ENCODE results near the gene EXOC1. TPM values are rescaled to one million over a fixed set of nuclear protein-coding genes. Genes with fewer than 3 reads are reported as not detected.

Gene EXOC1
- total and polyA plus RNA-seq, 2 donors (not counting 1 experiment from before 2014, with no cell fraction given), result 32.3 to 64.2 TPM

- Histone ChIP-seq H4K20me1 (ENCODE audit: control insufficient read depth, extremely low read depth, insufficient read depth, low read length) (no peaks in the 10 kb centered on the region), H3K4me3 (replicated peaks in 1 of 4; ENCODE audit: control extremely low read depth in 1 of 4, insufficient read depth in 1 of 4, low read depth in 3 of 4, low read length in 4 of 4) (peak overlapping the region in 1 of 4 experiments; percentile 18), H3K36me3 (ENCODE audit: control insufficient read depth, insufficient read depth, low read length) (peaks cover 10% of the 10 kb centered on the region), H3K9me3 (ENCODE audit: control insufficient read depth, insufficient read depth, low read depth, low read length) (no peaks in the 10 kb centered on the region), H3K27me3 (ENCODE audit: control insufficient read depth, insufficient read depth, low read length) (no peaks in the 10 kb centered on the region), H3K27ac (ENCODE audit: insufficient read depth, low read length) (peak overlapping the region; percentile 75), H3K4me1 (ENCODE audit: control insufficient read depth, extremely low read depth, insufficient read depth, low read length) (peaks cover 13% of the 10 kb centered on the region), H3K9ac (ENCODE audit: insufficient read depth, low read length) (no peak overlapping the region), H2AFZ (ENCODE audit: low read length) (no peak overlapping the region), H3K4me2 (ENCODE audit: extremely low read depth, insufficient read depth, low read length) (peak overlapping the region; percentile 82), H3K79me2 (ENCODE audit: control insufficient read depth, insufficient read depth, low read length) (no peaks in the 10 kb centered on the region)
- DNase-seq (ENCODE audit: low read depth in 2 of 2), result peak; percentile 95 to 96
- no peak for TF ChIP-seq EZH2 (IDR thresholded peaks at IDR 0.05; ENCODE audit: low read length, missing control alignments)
- no peak for TF ChIP-seq CTCF (conservative IDR thresholded peaks at IDR 0.05 in 1 of 2, IDR thresholded peaks at IDR 0.05 in 1 of 2; ENCODE audit: low read depth in 1 of 2, low read length in 2 of 2)
Measured at GRCh38 chr4:55866290-55866907, 13.0 kb downstream of the EXOC1 start.

- peaks cover 13% of the 10 kb centered on the region for H3K4me1 ChIP-seq (ENCODE audit: control insufficient read depth, extremely low read depth, insufficient read depth, low read length)
- H3K79me2 ChIP-seq (ENCODE audit: control insufficient read depth, insufficient read depth, low read length), result no peaks in the 10 kb centered on the region
- H3K27me3 ChIP-seq (ENCODE audit: control insufficient read depth, insufficient read depth, low read length), result no peaks in the 10 kb centered on the region
- no peaks in the 10 kb centered on the region for H4K20me1 ChIP-seq (ENCODE audit: control insufficient read depth, extremely low read depth, insufficient read depth, low read length)
- no peaks in the 10 kb centered on the region for H3K9me3 ChIP-seq (ENCODE audit: control insufficient read depth, insufficient read depth, low read depth, low read length)
- H3K4me2 ChIP-seq (ENCODE audit: extremely low read depth, insufficient read depth, low read length), result peak overlapping the region; percentile 70
- DNase-seq (ENCODE audit: low read depth in 2 of 2), result peak; percentile 73 to 77
- peaks cover 10% of the 10 kb centered on the region for H3K36me3 ChIP-seq (ENCODE audit: control insufficient read depth, insufficient read depth, low read length)
- no peak overlapping the region for H3K27ac ChIP-seq (ENCODE audit: insufficient read depth, low read length)
- H3K9ac ChIP-seq (ENCODE audit: insufficient read depth, low read length), result no peak overlapping the region
- H3K4me3 ChIP-seq (replicated peaks in 1 of 4; ENCODE audit: control extremely low read depth in 1 of 4, insufficient read depth in 1 of 4, low read depth in 3 of 4, low read length in 4 of 4), result no peak overlapping the region
- no peak overlapping the region for H2AFZ ChIP-seq (ENCODE audit: low read length)
- TF ChIP-seq CTCF (conservative IDR thresholded peaks at IDR 0.05 in 1 of 2, IDR thresholded peaks at IDR 0.05 in 1 of 2; ENCODE audit: low read depth in 1 of 2, low read length in 2 of 2) (peak; percentile 83 to 86), EZH2 (IDR thresholded peaks at IDR 0.05; ENCODE audit: low read length, missing control alignments) (no peak)
Measured at GRCh38 chr4:55866973-55867574, 13.6 kb downstream of the EXOC1 start.

GRCh38 chr4:55868581-55869090 is 15.2 kb downstream of the EXOC1 start:
- no peak overlapping the region for H2AFZ ChIP-seq (ENCODE audit: low read length)
- TF ChIP-seq CTCF (conservative IDR thresholded peaks at IDR 0.05 in 1 of 2, IDR thresholded peaks at IDR 0.05 in 1 of 2; ENCODE audit: low read depth in 1 of 2, low read length in 2 of 2) (no peak), EZH2 (IDR thresholded peaks at IDR 0.05; ENCODE audit: low read length, missing control alignments) (no peak)
- peaks cover 7% of the 10 kb centered on the region for H3K36me3 ChIP-seq (ENCODE audit: control insufficient read depth, insufficient read depth, low read length)

More at GRCh38 chr4:55868581-55869090, 15.2 kb downstream of the EXOC1 start:
- no peaks in the 10 kb centered on the region for H3K9me3 ChIP-seq (ENCODE audit: control insufficient read depth, insufficient read depth, low read depth, low read length)
- no peaks in the 10 kb centered on the region for H3K27me3 ChIP-seq (ENCODE audit: control insufficient read depth, insufficient read depth, low read length)
- no peaks in the 10 kb centered on the region for H4K20me1 ChIP-seq (ENCODE audit: control insufficient read depth, extremely low read depth, insufficient read depth, low read length)
- H3K27ac ChIP-seq (ENCODE audit: insufficient read depth, low read length), result no peak overlapping the region
- H3K4me3 ChIP-seq (replicated peaks in 1 of 4; ENCODE audit: control extremely low read depth in 1 of 4, insufficient read depth in 1 of 4, low read depth in 3 of 4, low read length in 4 of 4), result no peak overlapping the region
- peak in 1 of 2 donors; percentile 43 for DNase-seq (ENCODE audit: low read depth in 2 of 2)
- H3K4me2 ChIP-seq (ENCODE audit: extremely low read depth, insufficient read depth, low read length), result no peak overlapping the region
- H3K9ac ChIP-seq (ENCODE audit: insufficient read depth, low read length), result no peak overlapping the region
- peaks cover 13% of the 10 kb centered on the region for H3K4me1 ChIP-seq (ENCODE audit: control insufficient read depth, extremely low read depth, insufficient read depth, low read length)
- H3K79me2 ChIP-seq (ENCODE audit: control insufficient read depth, insufficient read depth, low read length), result no peaks in the 10 kb centered on the region
